ENCODE data around the gene TRIM40. TPM values are rescaled to one million over a fixed set of nuclear protein-coding genes. Genes with fewer than 3 reads are reported as not detected.

TRIM40 gene
- total RNA-seq, 1 donor from 2014 or later: not detected

DNA sequence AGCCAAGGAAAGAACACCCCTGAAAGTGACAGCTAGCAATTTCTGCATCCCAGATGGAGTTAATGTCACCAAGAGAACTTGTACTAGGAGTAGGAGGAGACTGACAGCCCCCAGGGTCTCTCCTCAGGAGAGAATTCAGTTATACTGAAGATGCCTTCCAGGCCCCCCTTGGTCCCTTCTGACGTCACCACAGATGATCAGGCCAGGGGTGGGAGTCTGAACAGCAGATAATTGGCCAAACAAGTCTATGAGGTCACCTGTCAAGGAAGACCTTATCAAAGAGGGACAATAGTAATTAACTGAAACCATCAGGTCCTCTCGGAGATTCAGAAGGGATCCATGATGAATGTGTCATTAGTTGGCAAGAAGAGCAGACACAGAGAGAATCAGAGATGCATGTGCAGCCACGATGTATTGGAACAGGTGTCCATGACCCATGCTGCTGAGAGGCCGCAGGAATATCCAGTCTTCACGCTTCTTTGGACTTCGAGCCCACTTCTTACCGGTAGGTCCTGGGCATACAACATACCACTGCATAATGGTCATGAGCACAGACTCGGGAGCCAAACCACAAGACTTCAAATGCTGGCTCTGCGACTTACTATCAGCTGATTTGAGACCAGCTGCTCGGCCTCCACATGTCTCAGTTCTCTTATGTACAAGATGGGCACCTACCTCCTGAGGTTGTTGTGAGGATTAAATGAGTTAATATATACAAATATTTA, 14.9 kb downstream of the TRIM40 start:
- no peaks in the 10 kb centered on the region for H3K36me3 ChIP-seq (ENCODE audit: control insufficient read depth, insufficient read depth, low read length)
- no peak overlapping the region for H3K4me3 ChIP-seq (ENCODE audit: low read depth, low read length)
- peaks cover 6% of the 10 kb centered on the region for H3K27me3 ChIP-seq (ENCODE audit: control insufficient read depth, insufficient read depth, low read length)
- no peak for DNase-seq (ENCODE audit: low read depth)
- TF ChIP-seq CTCF (IDR thresholded peaks at IDR 0.05; ENCODE audit: insufficient read depth, low read length, poor library complexity, severe bottlenecking): no peak

DNA sequence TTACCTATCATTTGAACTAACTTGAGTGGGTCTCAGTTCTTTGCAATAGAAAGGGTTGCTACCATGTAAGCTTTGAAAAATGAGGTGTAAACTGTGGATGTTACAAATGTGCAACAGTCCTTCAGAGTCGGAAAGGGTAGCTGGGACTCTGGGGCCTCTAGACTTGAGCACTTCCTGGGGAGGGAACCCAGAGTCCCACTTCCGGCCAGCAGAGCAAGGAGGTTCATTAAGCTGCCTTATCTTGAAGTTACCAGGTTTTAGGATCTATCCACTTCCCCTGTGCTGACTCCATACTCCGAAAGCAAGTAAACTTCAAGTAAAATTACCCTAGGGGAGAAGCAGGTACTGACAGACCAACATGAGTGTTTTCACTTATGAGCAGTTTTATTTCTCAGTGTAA, 15.6 kb downstream of the TRIM40 start:
- no peaks in the 10 kb centered on the region for H3K36me3 ChIP-seq (ENCODE audit: control insufficient read depth, insufficient read depth, low read length)
- DNase-seq (ENCODE audit: low read depth): no peak
- TF ChIP-seq CTCF (IDR thresholded peaks at IDR 0.05; ENCODE audit: insufficient read depth, low read length, poor library complexity, severe bottlenecking): no peak
- peaks cover 5% of the 10 kb centered on the region for H3K27me3 ChIP-seq (ENCODE audit: control insufficient read depth, insufficient read depth, low read length)
- no peak overlapping the region for H3K4me3 ChIP-seq (ENCODE audit: low read depth, low read length)

DNA sequence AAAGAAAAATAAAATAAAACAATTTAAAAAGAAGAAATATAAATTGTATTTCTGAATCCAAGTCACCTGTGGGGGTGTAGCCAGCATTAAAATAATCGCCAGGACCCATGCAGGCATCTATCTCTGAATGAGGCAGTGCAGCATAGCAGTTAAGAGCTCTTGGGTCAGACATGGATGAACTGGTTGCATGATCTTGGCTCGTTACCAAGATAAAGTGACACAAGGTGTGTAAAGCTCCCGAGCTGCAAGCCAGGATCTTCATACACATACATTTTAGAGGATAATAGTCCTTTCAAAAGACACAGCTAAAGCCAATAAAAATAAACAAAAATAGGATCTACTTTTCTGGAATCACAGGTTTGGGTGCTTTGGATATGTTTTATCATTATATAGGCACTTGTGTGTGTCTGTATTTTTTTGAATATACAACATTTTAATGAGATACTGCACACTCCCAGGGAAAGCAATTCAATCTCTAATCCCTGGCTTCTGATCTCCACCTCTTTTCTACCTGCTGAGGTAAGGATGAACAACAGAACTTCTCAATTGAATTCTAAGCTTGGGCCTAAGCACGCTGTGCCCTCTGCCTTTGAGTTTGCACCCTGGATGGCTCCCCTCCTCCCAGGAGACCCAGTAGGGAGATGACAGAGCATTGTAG, 16.2 kb downstream of the TRIM40 start:
- H3K36me3 ChIP-seq (ENCODE audit: control insufficient read depth, insufficient read depth, low read length): no peaks in the 10 kb centered on the region
- H3K4me3 ChIP-seq (ENCODE audit: low read depth, low read length): no peak overlapping the region
- no peak for DNase-seq (ENCODE audit: low read depth)
- peaks cover 5% of the 10 kb centered on the region for H3K27me3 ChIP-seq (ENCODE audit: control insufficient read depth, insufficient read depth, low read length)
- no peak for TF ChIP-seq CTCF (IDR thresholded peaks at IDR 0.05; ENCODE audit: insufficient read depth, low read length, poor library complexity, severe bottlenecking)

DNA sequence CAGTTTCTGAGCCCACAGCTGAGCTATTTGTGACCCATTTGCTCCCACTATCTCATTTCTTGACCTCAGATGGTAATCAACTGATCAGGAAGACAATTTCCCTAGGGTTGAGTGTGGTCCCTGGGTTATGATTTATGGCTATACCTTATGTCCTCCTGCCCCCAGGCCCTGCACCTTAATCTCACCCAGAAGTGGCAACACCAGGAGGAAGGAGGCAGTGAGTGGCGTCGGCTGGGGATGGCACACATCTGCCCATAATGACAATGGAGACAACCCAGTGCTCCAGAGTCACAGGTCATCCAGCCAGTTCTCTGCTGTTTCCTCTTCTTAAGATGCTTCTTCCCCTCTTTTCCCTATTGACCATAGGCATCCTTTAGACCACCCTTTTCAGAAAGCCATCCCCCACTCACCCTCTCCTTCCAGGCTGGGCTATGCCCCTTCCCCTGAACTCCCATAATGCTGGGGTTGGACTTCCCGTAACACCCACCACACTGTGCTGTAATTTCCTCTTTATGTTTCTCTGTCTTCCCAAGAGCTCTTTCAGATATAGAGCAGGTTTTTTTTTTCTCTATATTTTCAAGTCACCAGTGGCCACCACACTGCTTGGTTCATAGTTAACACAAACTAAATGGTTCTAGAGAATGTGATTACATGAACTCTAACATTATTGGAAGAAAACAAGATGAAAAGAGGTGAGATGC, 17.1 kb downstream of the TRIM40 start:
- Histone ChIP-seq H3K27me3 (ENCODE audit: control insufficient read depth, insufficient read depth, low read length) (peaks cover 3% of the 10 kb centered on the region), H3K4me3 (ENCODE audit: low read depth, low read length) (no peak overlapping the region), H3K36me3 (ENCODE audit: control insufficient read depth, insufficient read depth, low read length) (no peaks in the 10 kb centered on the region)
- TF ChIP-seq CTCF (IDR thresholded peaks at IDR 0.05; ENCODE audit: insufficient read depth, low read length, poor library complexity, severe bottlenecking): no peak
- no peak for DNase-seq (ENCODE audit: low read depth)

DNA sequence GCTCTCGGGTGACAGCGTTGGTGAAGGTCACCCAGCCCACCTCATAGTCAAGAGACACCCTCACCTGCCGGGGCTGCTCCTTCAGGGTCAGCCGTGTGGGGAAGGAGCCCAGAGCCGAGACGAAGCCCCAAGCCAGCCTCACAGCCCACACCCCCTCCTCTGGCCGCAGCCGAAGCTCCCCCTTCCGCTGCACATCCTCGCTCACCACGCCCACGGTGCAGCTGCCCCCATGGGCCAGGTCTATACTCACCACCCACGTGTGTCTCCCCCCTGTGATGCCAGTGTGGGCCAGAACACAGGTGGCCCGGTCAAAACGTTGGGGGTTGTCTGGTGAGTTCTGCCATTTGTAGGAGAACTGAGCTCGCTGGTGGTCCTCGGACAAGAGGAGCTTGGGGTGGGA, 18.1 kb downstream of the TRIM40 start:
- no peak overlapping the region for H3K4me3 ChIP-seq (ENCODE audit: low read depth, low read length)
- no peaks in the 10 kb centered on the region for H3K36me3 ChIP-seq (ENCODE audit: control insufficient read depth, insufficient read depth, low read length)
- no peak for TF ChIP-seq CTCF (IDR thresholded peaks at IDR 0.05; ENCODE audit: insufficient read depth, low read length, poor library complexity, severe bottlenecking)
- peaks cover 3% of the 10 kb centered on the region for H3K27me3 ChIP-seq (ENCODE audit: control insufficient read depth, insufficient read depth, low read length)
- DNase-seq (ENCODE audit: low read depth): no peak

Data from kidney epithelial cell (primary cell).